ENCODE measurements around the gene EIF4G3.

EIF4G3 gene

GRCh38 chr1:21152423-21153100 lies 24.1 kb downstream of the EIF4G3 start:
- TF ChIP-seq, protein P1, sequence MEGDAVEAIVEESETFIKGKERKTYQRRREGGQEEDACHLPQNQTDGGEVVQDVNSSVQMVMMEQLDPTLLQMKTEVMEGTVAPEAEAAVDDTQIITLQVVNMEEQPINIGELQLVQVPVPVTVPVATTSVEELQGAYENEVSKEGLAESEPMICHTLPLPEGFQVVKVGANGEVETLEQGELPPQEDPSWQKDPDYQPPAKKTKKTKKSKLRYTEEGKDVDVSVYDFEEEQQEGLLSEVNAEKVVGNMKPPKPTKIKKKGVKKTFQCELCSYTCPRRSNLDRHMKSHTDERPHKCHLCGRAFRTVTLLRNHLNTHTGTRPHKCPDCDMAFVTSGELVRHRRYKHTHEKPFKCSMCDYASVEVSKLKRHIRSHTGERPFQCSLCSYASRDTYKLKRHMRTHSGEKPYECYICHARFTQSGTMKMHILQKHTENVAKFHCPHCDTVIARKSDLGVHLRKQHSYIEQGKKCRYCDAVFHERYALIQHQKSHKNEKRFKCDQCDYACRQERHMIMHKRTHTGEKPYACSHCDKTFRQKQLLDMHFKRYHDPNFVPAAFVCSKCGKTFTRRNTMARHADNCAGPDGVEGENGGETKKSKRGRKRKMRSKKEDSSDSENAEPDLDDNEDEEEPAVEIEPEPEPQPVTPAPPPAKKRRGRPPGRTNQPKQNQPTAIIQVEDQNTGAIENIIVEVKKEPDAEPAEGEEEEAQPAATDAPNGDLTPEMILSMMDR (IDR thresholded peaks at IDR 0.05): no peak
- Histone ChIP-seq H3K4me3 (ENCODE audit: low read depth in 1 of 2, low read length in 1 of 2) (no peak overlapping the region), H3K27me3 (no peaks in the 10 kb centered on the region), H3K27ac (peak overlapping the region; percentile 19), H3K9me3 (no peaks in the 10 kb centered on the region), H3K36me3 (peaks cover 10% of the 10 kb centered on the region), H3K4me1 (ENCODE audit: control insufficient read depth in 1 of 2, insufficient read depth in 1 of 2, low read depth in 1 of 2, low read length in 1 of 2) (peaks cover 25 to 44% of the 10 kb centered on the region in 2 experiments)

- Histone ChIP-seq H3K4me1 (ENCODE audit: control insufficient read depth in 1 of 2, insufficient read depth in 1 of 2, low read depth in 1 of 2, low read length in 1 of 2) (peaks cover 13 to 31% of the 10 kb centered on the region in 2 experiments), H3K36me3 (peaks cover 27% of the 10 kb centered on the region), H3K27me3 (no peaks in the 10 kb centered on the region), H3K9me3 (no peaks in the 10 kb centered on the region), H3K27ac (peak overlapping the region; percentile 43), H3K4me3 (ENCODE audit: low read depth in 1 of 2, low read length in 1 of 2) (no peak overlapping the region)
- TF ChIP-seq, protein P1 (IDR thresholded peaks at IDR 0.05): no peak
Observed at GRCh38 chr1:21149855-21150432, 26.8 kb downstream of the EIF4G3 start.

GRCh38 chr1:21149430-21149854 lies 27.3 kb downstream of the EIF4G3 start:
- TF ChIP-seq, protein P1 (IDR thresholded peaks at IDR 0.05): no peak
- H3K27ac ChIP-seq: peak overlapping the region; percentile 43
- no peak overlapping the region for H3K4me3 ChIP-seq (ENCODE audit: low read depth in 1 of 2, low read length in 1 of 2)

DNA sequence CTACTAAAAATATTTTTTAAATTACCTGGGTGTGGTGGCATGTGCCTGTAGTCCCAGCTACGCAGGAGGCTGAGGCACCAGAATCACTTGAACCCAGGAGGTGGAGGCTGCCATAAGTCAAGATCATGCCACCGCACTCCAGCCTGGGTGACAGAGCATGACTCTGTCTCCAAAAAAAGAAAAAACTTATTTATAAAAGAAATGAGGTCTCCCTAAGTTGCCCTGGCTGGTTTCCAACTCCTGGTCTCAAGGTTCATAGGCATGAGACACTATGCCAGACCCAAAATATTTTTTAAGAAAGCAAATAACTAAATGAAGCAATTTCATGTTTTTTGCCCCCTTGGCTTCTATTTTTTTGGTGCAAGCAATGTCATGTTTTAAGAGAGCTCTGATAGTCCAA lies 32.9 kb downstream of the EIF4G3 start:
- H3K36me3 ChIP-seq: peaks cover 25% of the 10 kb centered on the region
- TF ChIP-seq, protein P1 (IDR thresholded peaks at IDR 0.05): no peak
- H3K4me1 ChIP-seq (ENCODE audit: control insufficient read depth in 1 of 2, insufficient read depth in 1 of 2, low read depth in 1 of 2, low read length in 1 of 2): peaks cover 28 to 29% of the 10 kb centered on the region in 2 experiments
- no peak overlapping the region for H3K27ac ChIP-seq
- no peaks in the 10 kb centered on the region for H3K9me3 ChIP-seq
- no peaks in the 10 kb centered on the region for H3K27me3 ChIP-seq
- no peak overlapping the region for H3K4me3 ChIP-seq (ENCODE audit: low read depth in 1 of 2, low read length in 1 of 2)

More at GRCh38 chr1:21149430-21149854, 27.3 kb downstream of the EIF4G3 start:
- H3K4me1 ChIP-seq (ENCODE audit: control insufficient read depth in 1 of 2, insufficient read depth in 1 of 2, low read depth in 1 of 2, low read length in 1 of 2): peaks cover 13 to 28% of the 10 kb centered on the region in 2 experiments
- H3K9me3 ChIP-seq: no peaks in the 10 kb centered on the region
- H3K36me3 ChIP-seq: peaks cover 27% of the 10 kb centered on the region
- H3K27me3 ChIP-seq: no peaks in the 10 kb centered on the region

DNA sequence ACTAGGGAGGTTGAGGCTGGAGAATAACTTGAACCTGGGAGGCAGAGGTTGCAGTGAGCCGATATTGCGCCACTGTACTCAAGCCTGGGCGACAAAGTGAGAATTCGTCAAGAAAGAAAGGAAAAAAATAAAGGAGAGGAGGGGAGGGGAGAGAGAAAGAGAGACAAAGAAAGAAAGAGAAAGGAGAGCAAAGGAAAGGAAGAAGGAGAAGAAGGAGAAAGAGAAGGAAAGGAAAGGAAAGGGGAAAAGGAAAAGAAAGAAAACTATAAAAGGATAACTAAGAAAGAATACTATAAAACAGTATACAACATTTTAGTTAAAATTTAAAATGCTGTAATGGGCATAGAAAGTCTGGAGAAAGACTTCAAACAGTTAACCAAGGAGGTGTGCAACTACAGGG lies 33.6 kb downstream of the EIF4G3 start:
- TF ChIP-seq, protein P1 (IDR thresholded peaks at IDR 0.05): no peak
- Histone ChIP-seq H3K9me3 (no peaks in the 10 kb centered on the region), H3K27me3 (no peaks in the 10 kb centered on the region), H3K4me3 (ENCODE audit: low read depth in 1 of 2, low read length in 1 of 2) (no peak overlapping the region), H3K4me1 (ENCODE audit: control insufficient read depth in 1 of 2, insufficient read depth in 1 of 2, low read depth in 1 of 2, low read length in 1 of 2) (peaks cover 34 to 35% of the 10 kb centered on the region in 2 experiments), H3K36me3 (peaks cover 19% of the 10 kb centered on the region), H3K27ac (no peak overlapping the region)
